T follicular helper cell (primary cell): ENCODE results near the gene OTOA.
"Not testable (repeated sequence)": the region's sequence is repeated elsewhere in the genome, so short reads cannot be mapped to it uniquely, and the experiment has no call there.

ENCODE experiments used
- DNase-seq: peaks from one replicate; pipeline ENCODE4 v3.0.0-alpha.2; 2020; ENCODE audit warnings: low read depth

The OTOA gene

DNA sequence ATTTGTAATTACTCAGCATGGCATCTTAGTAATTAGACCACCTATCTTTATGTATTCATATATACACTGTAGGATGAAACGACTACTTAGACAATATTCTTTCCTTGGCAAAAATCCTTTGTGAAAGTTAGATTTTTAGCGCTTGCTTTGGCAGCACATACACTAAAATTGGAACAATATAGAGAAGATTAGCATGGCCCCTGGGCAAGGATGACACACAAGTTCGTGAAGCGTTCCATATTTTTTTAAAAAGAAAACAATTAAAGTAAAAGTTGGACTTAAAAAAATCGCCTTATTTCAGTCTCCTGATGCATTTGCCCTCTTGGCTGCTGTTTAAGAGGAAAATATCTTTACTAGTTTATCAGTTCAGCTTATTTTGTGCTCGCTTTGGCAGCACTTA is 21.9 kb upstream of the OTOA start:
- no peak for DNase-seq

DNA sequence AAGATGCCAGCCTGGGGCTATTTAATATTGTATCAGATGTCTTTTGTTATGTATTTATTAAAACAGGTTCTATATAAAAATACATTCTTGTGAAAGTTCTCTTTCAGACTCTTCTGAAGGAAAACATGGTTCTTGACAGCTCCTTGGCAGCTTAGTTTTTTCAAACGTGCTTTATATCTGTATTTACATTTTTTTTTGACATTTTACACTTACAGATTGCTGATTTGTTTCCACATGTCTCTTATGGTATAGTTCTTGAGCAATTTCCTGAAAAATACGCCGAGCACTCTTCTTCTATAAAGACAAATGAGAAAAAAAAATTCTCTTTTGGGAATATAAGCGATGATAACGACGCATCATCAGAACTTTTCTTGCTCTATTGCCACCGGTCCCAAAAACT is 20.9 kb upstream of the OTOA start:
- DNase-seq: no peak

DNA sequence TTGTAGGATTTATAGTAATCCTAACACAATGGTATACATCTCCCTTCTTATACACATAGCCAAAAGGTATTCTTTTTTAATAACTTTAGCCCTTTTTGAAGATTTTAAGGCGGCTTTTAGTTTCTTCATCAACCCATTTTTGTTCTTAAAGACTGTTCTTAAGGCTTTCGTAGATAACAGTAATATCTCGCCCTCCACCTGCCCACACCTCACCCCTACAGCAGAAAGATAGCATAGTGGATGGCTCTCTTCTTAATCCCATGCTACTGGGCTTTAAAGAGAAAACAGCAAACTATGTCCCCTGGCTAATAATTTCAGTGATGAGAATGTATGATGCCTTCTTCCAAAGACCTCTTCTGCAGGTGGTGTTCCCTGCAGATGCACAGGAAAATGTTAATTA is 20.0 kb upstream of the OTOA start:
- no peak for DNase-seq

DNA sequence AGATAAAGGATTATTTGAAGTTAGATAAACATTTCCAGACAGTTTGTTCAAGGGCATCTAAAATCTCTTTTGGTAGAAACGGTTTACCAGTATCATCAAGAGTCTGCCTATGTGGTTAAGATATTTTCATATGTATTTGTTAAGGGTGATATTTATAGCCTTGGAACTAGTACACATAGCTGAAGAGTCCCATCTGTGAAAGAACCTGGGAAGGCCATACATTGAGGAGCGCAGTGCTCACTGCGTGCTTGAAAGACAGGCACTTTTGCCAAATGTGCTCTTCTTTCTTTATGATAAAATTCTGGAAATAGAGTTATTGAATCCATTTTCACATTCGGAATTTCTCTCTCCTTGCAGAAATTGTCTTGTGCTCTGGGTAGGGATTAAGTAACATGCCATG is 19.1 kb upstream of the OTOA start:
- no peak for DNase-seq

DNA sequence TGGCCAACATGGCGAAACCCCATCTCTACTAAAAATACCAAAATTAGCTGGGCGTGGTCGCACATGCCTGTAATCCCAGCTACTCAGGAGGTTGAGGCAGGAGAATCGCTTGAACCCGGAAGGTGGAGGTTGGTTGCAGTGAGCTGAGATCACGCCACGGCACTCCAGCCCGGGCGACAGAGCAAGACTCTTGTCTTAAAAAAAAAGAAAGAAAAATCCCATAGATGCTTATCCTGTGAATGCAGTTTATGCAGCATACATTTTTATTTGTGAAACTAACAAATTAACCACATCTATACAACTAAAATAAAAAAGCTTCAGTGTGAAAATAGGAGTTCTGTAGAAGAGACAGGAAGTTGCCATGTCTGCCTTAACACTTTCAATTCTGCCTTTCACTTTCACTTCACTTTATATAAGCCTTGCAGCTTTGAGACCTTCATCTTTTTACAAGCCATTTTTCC is 18.5 kb upstream of the OTOA start:
- DNase-seq: no peak

DNA sequence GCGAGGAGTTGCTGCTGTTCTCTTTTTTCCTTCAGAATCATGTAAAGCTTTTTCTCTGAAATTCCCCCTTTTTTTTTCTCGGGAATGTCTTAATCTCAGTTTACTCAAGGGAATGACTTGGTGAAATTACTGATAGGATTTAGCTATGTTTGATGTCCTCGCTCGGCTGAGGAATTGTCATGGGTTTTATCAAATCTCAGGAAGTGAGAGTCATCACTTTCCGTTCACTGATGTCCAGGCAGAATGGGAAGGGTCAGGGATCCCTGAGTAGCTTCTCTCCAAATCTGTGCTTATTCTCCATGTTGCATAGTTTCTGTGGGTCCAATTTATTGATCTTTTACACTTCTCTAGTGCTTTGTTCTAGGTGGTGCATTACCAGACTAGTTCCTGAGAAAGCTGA is 17.7 kb upstream of the OTOA start:
- DNase-seq: no peak

DNA sequence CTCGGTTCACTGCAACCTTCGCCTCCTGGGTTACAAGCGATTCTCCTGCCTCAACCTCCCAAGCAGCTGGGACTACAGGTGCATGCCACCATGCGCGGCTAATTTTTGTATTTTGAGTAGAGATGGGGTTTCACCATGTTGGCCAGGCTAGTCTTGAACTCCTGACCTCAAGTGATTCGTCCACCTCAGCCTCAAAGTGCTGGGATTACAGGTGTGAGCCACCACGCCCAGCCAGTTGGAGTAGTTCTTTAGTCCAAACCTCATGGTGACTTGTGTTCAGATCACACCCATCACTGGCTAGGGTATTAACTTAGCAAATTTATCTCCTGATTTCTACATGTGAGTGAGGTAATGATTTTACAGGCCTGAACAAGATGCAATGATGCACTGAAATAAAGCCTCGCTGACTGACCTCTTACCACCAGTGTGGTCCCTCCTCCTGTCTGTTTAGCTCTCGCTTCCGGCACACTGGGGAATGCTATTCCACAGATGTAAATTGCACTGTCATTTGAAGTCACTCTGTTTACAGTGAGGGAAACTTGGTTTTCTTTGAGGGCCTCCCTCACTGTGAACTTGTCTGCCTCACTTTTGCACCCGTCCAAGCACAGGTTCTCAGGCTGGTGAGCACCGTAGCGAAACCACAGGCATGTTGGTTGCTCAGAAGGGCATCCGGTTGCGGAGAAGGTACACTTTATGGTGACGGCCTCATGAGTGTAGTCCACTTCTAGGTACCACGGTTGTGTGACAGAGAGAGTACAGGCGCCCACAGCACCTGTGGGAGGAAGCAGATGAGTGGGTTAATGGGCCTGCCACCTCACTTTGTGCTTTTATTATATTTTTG is 16.8 kb upstream of the OTOA start:
- peak; percentile 38 for DNase-seq

DNA sequence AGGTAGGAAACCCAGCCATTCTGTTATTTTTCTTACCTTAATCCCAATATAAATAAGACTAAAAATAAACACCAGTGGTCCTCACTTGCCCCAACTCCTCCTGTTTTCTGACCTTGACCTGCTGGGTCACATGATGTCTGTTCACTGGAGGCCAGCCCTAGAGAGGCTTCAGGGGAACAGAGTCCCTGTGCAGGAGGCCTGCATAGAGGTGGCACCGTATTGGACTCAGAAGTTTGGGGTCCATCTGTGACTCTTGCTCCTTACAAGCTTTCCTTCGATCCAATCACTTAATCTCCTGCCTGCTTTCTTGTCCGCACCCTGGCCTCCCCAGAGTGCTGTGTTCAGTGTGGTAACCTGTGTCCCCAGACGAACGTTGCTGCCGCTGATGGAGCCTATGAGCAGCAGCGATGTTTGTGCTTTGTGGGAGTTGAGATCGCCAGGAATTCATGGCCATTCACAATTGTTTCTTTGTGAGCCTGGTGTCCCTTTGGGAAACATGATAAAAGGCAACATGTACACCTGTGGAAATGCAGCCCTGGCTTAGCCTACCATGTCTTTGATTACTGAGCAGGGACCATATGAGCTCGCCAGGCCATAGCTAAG is 16.1 kb upstream of the OTOA start:
- DNase-seq: no peak

DNA sequence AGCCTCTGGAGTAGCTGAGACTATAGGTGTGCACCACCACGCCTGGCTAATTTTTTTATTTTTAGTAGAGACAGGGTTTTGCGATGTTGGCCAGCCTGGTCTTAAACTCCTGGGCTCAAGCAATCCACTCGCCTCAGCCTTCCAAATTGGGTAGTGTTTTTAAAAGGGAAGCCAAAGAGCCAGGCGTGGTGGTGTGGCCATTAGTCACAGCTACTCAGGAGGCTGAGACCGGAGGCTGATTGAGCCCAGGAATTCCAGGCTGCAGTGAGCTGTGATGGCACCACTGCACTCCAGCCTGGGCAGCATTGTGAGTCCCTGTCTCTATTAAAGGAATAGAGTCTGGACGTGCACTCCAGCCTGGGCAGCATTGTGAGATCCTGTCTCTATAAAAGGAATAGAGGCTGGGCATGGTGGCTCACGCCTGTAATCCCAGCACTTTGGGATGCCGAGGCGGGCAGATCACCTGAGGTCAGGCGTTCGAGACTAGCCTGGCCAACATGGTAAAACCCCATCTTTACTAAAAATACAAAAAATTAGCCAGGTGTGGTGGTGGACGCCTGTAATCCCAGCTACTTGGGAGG is 13.9 kb upstream of the OTOA start:
- DNase-seq: not testable (repeated sequence)

DNA sequence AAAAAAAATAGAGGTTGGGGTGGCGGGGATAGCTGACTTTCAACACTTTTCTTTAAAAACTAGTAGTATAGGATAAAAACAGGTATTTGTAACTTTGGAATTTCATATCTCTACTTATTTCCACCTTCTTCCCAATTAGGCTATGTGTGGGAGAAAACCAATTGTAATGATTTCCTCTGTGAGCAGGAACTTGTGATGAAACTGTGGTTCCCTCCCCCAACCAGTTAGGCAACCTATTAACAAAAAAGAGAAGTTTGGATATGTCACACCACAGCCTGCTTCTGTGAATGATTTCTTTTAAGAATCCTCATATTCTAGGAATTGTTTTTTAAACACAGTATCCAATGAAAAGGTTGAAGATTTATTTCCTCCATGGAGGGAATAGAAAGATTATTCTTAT is 13.2 kb upstream of the OTOA start:
- DNase-seq: no peak

DNA sequence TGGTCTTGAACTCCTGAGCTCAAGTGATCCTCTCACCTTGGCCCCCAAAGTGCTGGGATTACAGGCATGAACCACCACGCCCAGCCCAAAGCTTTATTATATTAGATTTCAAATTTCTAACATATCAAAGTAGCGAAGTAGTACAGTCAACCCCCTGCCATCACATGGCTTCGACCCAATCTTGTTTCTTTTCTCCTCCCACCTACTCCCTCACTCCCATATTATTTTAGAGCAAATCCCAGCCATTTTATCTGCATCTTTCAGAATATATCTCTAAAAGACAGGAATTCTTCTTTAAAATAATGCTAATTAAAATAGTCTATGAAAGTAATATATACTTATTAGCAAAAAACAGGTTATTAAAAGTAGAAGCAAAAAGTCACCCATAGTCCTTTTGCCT is 12.3 kb upstream of the OTOA start:
- DNase-seq: no peak

DNA sequence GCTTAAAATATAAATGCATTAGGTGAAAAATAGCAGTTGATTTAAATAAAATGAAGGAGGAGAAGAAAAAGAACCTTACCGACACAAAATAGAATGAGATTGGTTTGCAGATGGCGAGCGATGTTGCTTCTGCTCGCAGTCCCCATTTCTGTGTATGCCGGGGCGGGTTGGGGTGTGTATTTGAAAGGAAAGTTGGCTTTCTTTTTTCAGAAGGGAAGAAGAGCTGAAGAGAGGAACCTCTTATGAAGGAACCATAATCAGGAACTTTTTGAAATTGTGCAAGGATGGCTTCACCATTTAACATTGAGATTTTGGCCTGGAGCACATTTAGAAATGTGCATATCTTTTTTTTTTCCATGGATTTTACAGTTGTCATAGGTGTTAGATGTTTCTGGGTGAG is 11.3 kb upstream of the OTOA start, which contains the start of gene IGSF6:
Gene IGSF6, minus strand, starts transcription at position 156 of the 400 bp plus-strand sequence. Its CDS starts 10 bp downstream, at position 146.
- no peak for DNase-seq

DNA sequence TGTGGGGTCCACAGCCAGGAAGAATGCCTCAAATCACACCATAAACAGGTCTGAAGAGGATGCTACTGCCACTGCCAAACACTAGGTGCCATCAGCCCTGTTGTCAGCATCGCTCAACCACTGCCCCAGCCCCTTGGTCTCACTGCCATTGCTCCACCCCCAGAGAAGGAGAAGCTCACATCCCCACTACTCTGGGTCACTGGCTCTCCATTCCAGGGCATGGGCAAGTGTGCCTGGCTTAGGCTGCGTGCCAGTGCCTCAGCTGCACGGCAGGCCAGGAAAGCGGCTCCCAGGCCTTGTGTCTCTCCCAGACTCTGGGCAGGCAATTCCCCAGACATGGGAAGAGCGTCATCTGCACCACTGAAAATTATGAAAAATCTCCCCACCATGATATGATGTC is 10.2 kb upstream of the OTOA start:
- no peak for DNase-seq

DNA sequence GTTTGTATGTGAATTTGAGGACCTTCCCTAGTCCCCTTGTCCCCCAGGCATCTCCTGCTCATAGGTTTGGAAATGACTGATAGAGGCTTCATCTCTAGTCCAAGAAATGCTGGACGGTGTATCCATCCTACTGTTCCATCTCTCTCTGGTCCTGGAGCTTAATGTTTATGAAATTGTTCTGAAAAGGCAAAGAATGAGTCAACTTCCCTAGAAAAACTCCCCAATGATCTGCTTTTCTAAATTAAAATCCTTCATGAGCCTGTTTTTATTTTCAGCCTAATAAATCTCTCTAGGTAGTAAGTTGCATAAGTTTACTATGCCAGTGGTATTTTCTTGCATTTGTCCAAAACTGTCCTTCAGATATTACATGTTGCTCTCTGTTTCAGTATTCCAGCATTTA is 9.3 kb upstream of the OTOA start:
- no peak for DNase-seq

DNA sequence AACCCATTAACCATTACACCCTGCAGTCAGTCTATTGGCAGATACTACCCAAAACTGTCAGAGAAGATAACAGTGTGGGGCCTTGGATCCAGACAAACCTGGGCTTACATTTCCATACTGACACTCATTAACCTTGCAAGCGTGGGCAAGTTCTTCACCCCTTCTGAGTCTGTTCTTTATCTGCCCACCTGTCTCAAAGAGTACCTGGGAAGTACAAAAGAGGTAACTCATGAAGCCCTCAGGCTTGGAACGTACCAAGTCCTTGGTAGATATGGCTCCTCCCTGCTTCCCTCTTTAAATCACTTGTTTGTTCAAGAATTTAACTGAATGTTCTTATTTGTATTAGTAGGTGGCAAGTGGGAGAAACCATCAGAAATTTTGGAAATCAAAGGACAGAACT is 8.9 kb upstream of the OTOA start:
- no peak for DNase-seq

DNA sequence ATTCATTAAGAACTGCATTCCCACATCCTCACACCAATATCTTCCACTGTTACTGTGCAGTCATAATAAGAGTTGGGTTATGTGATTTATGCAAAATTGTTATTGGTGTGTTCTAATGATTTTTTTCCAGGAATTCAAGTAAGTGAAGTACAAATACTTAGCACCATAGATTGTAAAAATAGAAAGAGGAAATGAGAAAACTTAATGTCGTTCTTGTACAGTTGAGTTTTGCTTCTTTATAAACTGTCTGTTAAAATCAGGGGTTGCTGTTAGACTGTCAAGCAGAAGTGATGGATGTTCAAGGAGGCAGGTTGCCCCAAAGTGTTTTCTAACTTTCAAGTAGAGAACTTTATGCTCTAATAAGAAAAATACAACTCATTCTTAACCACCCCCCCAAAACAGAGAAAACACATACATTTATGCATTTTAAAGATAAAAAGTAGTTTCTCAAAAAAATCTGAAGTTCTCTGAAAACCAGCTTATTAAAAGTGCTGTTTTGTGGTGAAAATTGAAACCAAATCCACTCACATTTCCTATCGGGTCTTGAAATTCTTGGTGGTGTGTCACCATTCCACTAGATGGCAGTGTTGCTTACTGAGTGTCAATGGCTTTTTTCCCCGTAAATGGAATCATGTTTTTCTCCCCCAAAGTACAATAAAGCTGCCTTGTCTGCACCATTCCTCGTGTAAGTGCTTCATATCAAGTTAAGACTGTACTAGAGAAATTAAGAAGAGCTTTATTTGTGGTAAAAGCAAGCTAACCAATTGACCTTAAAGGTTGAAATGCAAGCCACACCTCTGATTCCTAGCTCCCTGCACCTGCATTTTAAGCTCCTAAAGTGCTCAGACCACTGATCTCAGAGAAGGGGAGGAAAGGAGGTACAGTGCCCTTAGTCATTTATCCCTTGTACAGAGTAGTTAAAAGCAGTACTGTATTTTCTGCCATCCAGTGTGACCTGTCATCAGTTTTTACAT is 6.7 kb upstream of the OTOA start:
- DNase-seq: peak; percentile 27

DNA sequence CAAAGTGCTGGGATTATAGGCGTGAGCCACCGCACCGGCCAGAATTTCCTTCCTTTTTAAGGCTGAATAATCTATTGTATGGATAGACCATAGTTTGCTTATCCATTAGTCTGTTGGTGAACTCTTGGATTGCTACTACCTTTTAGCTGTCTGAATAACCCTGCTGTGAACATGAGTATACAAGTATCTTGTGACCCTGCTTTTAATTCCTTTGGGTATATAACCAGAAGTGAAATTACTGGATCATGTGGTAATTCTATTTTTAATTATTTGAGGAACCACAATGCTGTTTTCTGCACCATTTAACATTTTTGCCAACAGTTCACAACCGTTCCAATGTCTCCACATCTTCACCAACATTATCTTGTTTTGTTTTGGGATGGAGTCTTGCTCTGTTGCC is 4.6 kb upstream of the OTOA start:
- DNase-seq: no peak

DNA sequence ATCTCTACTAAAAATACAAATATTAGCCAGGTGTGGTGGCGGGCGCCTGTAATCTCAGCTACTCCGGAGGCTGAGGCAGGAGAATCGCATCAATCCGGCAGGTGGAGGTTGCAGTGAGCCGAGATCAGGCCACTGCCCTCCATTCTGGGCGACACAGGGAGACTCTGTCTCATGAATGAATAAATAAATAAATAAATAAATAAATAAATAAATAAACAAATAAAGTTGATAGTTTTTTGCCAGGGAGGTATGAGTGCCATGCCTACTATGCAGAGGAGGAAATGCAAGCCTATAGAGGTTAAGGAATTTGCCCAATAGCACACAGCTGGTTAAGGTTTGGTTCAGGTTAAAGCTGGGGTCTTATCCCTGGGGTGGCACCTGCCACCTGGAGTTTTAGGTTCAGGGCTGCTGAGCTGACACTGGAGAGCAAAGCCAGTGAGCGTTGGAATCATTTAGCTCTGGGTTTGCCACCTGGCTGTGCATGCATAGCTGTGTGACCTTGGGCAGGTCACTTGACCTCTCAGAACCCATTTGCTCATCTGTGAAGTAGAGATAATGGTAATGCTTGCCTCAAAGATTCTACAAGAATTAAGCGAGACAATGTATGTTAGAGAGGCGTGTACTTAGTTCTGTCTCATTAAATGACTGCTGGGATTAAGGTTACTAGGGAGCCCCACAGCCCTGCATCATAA is 1.2 kb downstream of the OTOA start:
- DNase-seq: no peak

DNA sequence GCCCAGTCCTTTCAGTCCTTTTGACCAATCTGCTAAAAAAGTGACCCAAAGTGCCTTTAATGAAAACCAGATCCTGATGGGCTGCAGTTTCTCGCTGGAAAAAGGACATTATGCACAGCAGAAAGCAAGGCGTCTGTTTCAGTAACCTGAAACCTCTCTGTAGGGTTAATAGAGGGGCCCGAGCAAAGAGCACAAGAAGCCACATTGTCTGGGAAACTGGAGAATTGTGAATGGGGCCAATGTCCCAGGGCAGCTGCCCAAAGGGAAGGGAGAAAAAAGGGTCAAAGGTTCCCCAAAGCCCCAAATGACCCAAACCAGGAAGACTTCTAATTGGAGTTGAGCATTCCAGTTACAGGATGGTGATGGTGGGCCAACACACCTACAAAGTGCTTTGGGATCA is 3.0 kb downstream of the OTOA start:
- no peak for DNase-seq

DNA sequence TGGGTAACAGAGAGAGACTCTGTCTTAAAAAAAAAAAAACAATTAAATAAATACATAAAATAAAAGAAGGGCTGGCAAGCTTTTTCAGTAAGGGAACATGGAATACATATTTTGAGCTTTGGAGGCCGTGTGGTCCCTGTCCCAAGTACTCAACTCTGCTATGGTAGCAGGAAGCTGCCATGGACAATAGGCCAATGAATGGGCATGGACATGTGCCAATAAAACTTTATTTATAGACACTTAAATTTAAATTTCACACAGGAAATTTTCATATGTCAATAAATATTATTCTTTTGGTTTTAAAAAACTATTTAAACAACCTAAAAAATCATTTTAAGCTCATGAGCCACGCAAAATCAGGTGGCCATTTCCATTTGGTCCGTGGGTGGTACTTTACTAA is 3.8 kb downstream of the OTOA start:
- DNase-seq: no peak

DNA sequence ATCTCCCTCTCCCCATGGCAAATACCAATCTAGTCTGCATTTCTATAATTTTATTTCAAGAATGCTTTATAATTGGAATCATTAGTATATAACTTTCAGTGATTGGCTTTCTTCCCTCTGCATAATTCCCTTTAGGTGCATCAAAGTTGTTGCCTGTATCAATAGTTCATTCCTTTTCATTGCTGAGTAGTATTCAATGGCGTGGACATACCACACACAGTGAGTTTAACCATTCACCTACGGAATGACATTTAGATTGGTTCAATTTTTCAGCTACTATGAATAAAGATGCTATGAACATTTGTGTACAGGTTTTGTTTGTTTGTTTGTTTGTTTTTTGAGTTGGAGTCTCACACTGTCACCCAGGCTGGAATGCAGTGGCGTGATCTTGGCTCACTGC is 9.7 kb downstream of the OTOA start:
- no peak for DNase-seq
